Tibial artery (tissue), 4 donors: ENCODE measurements around the gene ABHD16B.
A peak's percentile ranks its signal among the peaks of the same experiment; 100 is the strongest.

Source experiments
- DNase-seq, 2 donors: peaks; one replicate each; pipeline ENCODE4 v3.0.0-alpha.2; 2019
- H3K27ac ChIP-seq, 2 donors: fragments of 200-600 bp; sonication (generic) in 1 of 2; 1 replicate in 1 of 2; 2 replicates in 1 of 2; pipeline ENCODE4 v1.5.1; 2018 to 2019; ENCODE audit warnings: mild to moderate bottlenecking in 1 of 2
- H3K27me3 ChIP-seq, 2 donors: fragments of 200-600 bp; sonication (generic) in 1 of 2; one replicate each; pipeline versions ENCODE4 v1.5.1 to v1.6.0; 2016 to 2019
- H3K36me3 ChIP-seq, 3 donors: fragments of 200-600 bp; sonication (generic) in 2 of 3; one replicate each; pipeline ENCODE4 v1.5.1; 2016 to 2019; ENCODE audit warnings: mild to moderate bottlenecking in 2 of 3
- H3K4me1 ChIP-seq, 4 donors: fragments of 200-600 bp; sonication (generic) in 2 of 4; 1 replicate in 3 of 4; 2 replicates in 1 of 4; pipeline ENCODE4 v1.5.1; 2016 to 2019
- H3K4me3 ChIP-seq, 2 donors: fragments of 200-600 bp; sonication (generic) in 1 of 2; 1 replicate in 1 of 2; 2 replicates in 1 of 2; pipeline ENCODE4 v1.5.1; 2018 to 2019; ENCODE audit warnings: mild to moderate bottlenecking in 2 of 2
- H3K9me3 ChIP-seq, 3 donors: fragments of 200-600 bp; sonication (generic) in 1 of 3; one replicate each; pipeline ENCODE4 v1.5.1; 2016 to 2019
- intact Hi-C: fragments of 100-400 bp; cut with DNase I; formaldehyde crosslinking; loops from one replicate; pipeline ENCODE4 v1.15.0; 2023; ENCODE audit warnings: low total_unique reads
- TF ChIP-seq, protein P1 (sequence below), 2 experiments: fragments of 200-600 bp in 1 of 2; fragments of 450-650 bp in 1 of 2; IDR thresholded peaks; one replicate each; pipeline ENCODE4 v1.5.1; 2017 to 2019; ENCODE audit warnings: antibody characterized with exemption in 2 of 2, mild to moderate bottlenecking in 1 of 2, moderate library complexity in 1 of 2

ABHD16B gene

DNA sequence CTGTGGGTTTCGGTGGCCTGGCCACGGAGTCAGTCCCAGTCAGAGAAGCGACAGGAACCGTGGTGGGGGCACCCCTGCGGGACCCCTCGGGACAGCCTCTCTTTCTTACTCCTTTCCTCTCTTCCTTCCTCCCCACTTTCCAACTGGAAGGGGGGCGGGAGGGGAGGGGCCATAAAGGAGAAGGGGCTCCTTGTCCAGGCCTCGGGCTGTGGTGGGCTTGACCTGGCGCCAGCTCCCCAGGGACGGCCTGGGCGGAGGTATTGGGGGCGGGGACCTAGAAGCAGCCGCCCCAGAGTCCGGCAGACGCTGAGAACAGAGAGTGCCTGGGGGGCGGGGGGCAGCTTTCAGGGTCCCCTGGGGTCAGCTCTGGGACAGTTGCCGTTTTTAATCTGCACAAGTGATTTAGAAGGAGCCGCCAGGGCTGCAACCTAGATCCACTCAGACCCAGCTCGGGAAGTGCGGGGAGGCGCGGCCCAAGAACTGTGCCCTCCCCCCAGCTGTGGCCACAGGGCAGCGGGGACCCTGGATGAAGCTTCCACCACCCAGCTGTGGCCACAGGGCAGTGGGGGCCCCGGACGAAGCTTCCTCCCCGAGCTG is 6.4 kb upstream of the ABHD16B start:
- peaks cover 0 to 60% of the 10 kb centered on the region in 2 donors for H3K27me3 ChIP-seq
- H3K9me3 ChIP-seq, result no peaks in the 10 kb centered on the region
- no peak for DNase-seq
- TF ChIP-seq, protein P1, sequence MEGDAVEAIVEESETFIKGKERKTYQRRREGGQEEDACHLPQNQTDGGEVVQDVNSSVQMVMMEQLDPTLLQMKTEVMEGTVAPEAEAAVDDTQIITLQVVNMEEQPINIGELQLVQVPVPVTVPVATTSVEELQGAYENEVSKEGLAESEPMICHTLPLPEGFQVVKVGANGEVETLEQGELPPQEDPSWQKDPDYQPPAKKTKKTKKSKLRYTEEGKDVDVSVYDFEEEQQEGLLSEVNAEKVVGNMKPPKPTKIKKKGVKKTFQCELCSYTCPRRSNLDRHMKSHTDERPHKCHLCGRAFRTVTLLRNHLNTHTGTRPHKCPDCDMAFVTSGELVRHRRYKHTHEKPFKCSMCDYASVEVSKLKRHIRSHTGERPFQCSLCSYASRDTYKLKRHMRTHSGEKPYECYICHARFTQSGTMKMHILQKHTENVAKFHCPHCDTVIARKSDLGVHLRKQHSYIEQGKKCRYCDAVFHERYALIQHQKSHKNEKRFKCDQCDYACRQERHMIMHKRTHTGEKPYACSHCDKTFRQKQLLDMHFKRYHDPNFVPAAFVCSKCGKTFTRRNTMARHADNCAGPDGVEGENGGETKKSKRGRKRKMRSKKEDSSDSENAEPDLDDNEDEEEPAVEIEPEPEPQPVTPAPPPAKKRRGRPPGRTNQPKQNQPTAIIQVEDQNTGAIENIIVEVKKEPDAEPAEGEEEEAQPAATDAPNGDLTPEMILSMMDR (IDR thresholded peaks at IDR 0.05), result no peak
- H3K4me1 ChIP-seq, result peaks cover 0 to 41% (median 22%) of the 10 kb centered on the region in 4 donors
- intact Hi-C loops, result no loop called here
- H3K27ac ChIP-seq, result peak overlapping the region in 1 of 2 donors; percentile 29
- H3K4me3 ChIP-seq, result peak overlapping the region in 1 of 2 donors; percentile 17
- H3K36me3 ChIP-seq, result no peaks in the 10 kb centered on the region

DNA sequence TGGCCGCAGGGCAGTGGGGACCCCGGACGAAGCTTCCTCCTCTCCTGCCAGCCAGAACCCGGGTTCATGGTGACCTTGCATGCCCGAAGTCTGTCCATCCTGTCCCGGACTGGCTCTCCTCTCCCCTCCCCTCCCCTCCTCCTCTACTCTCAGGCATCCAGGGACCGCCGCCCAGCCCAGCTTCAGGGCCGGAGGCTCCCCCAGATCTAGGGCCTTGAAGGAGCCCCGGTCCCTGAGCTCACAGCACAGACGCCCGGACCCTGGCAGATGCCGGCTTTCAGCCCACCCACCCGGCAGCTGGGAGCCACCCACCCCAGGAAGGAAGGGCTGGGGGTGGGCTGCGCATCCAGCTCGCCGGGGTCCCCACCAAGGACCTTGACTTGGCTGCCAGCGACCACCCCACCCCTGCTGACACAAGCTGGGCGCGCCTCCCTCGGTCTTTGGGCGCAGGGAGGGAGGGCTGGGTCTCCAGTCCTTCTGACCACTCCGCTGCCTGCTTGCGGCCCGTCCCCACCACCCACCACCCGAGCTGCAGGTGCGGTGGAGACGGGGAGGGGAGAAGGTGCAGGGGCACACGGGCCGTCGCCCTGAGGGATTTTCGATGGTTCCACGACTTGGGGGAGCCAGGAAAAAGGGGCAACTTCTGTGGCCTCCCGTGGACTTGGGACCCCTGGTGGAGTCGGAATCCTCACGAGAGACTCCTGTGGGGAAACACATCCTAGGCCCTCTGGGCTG is 5.8 kb upstream of the ABHD16B start:
- TF ChIP-seq, protein P1 (IDR thresholded peaks at IDR 0.05), result no peak
- peaks cover 0 to 60% of the 10 kb centered on the region in 2 donors for H3K27me3 ChIP-seq
- H3K4me1 ChIP-seq, result peaks cover 0 to 41% (median 22%) of the 10 kb centered on the region in 4 donors
- no peak for DNase-seq
- no peaks in the 10 kb centered on the region for H3K36me3 ChIP-seq
- intact Hi-C loops, result no loop called here
- H3K27ac ChIP-seq, result peak overlapping the region in 1 of 2 donors; percentile 29
- H3K9me3 ChIP-seq, result no peaks in the 10 kb centered on the region
- peak overlapping the region in 1 of 2 donors; percentile 17 for H3K4me3 ChIP-seq

DNA sequence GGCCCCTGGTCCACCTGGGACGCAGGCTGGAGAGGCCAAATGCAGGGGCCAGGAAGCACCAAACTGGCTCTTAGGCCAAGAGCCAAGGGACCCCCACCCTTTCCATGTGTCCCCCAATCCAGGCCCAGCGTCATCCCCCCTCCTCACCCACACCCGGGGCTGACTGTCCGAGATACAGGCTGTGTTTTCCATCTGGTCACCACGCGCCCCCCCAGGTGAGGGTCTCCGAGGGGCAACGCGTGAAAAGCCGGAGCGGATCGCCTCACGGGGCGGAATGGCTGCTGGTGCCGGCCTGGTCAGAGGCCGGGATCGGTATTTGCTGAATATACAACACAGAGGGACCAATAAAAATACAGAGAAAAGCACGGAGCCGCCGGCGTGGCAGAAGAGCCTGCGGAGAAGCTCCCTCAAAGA is 5.2 kb upstream of the ABHD16B start:
- Histone ChIP-seq H3K27me3 (peaks cover 0 to 60% of the 10 kb centered on the region in 2 donors), H3K9me3 (no peaks in the 10 kb centered on the region), H3K36me3 (peaks cover 0 to under 1% (median 0%) of the 10 kb centered on the region in 3 donors), H3K4me3 (no peak overlapping the region), H3K4me1 (peaks cover 0 to 41% (median 22%) of the 10 kb centered on the region in 4 donors), H3K27ac (no peak overlapping the region)
- no peak for DNase-seq
- TF ChIP-seq, protein P1 (IDR thresholded peaks at IDR 0.05), result no peak
- intact Hi-C loops, result no loop called here

DNA sequence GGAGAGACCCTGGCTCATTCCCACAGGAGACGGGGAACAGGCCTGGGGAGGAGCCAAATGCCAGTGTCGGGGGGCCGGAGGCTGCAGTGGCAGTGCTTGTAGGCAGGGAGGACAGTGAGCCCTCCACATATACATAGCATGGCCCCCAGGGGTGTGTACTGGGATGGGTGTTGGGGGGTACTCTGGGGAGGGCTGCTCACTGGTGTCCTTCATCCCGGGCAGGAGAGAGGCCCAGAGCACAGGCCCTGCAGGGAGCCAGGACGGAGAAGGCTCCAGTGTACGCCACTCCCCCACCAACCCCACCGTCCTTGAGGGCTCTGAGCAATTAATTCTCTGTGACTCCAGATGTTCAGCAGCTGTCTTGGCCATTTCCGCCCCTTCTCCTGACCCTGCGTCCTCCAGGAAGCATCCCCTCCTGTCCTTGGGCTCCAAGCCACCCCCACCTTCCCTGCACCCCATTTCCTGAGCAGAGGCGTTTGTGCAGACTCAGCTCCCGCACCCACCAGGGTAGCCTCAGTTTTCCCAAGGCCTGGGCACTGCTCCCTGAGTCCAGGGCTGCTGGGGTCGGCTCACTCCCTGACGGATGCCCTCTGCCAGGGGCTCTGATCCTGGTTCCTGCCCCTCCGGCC is 3.4 kb upstream of the ABHD16B start:
- Histone ChIP-seq H3K27me3 (peaks cover 0 to 59% of the 10 kb centered on the region in 2 donors), H3K9me3 (no peaks in the 10 kb centered on the region), H3K4me3 (no peak overlapping the region), H3K27ac (no peak overlapping the region), H3K36me3 (peaks cover 0 to 17% (median 9%) of the 10 kb centered on the region in 3 donors), H3K4me1 (peaks cover 0 to 48% (median 22%) of the 10 kb centered on the region in 4 donors)
- no peak for DNase-seq
- TF ChIP-seq, protein P1 (IDR thresholded peaks at IDR 0.05), result no peak
- intact Hi-C loops, result no loop called here

DNA sequence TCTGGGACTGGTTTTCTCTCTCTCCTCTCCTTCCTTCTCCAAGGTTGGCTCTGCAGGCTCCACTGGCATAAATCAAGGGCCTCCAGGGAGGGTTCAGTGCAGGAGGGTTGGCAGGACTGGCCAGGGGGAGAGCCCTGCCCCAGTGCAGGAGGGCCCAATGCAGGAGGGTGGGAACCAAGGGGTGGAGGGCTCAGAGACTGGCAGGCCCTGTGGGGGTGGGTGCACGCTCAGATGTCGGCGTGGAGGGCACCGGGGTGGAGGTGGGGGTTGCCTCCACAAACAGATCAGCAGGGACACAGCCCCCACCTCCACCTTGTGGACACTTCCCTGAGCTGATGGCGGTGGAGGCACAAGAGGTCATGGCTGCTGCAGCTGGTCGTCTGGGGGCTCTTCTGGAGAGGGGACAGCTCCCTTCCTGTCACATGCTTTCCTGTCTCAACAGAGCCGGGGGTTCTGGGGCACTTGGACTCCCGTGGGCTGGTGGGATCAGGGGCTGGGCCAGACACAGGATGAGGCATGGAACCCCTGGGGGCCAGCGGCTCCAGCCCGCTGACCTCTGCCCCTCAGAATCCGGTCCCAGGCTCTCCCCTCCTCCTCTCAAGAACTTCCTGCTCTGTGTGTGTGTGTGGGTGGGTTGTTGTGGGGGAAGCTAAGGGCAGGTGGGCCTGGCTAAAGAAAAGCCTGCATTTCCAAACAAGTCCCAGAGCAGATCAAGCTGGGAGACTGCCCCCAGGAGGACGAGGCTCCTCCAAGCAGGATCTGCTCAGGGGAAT is 2.7 kb upstream of the ABHD16B start:
- TF ChIP-seq, protein P1 (IDR thresholded peaks at IDR 0.05), result no peak
- no peak for DNase-seq
- intact Hi-C loops, result no loop called here
- H3K27me3 ChIP-seq, result peaks cover 0 to 52% of the 10 kb centered on the region in 2 donors
- H3K9me3 ChIP-seq, result no peaks in the 10 kb centered on the region
- peaks cover 0 to 17% (median 9%) of the 10 kb centered on the region in 3 donors for H3K36me3 ChIP-seq
- no peak overlapping the region for H3K4me3 ChIP-seq
- H3K27ac ChIP-seq, result no peak overlapping the region
- H3K4me1 ChIP-seq, result peaks cover 0 to 55% (median 24%) of the 10 kb centered on the region in 4 donors
